Thoracic aorta (tissue), 2 donors: Measurements from ENCODE around the gene PTPRN2. TPM values are rescaled to one million over a fixed set of nuclear protein-coding genes. Genes with fewer than 3 reads are reported as not detected.

ENCODE experiments used
- ATAC-seq: fragments of 150-250 bp; one replicate; pipeline ENCODE4 v1.8.0; 2017; ENCODE audit warnings: low read depth; ENCODE audit not compliant: insufficient number of reproducible peaks, low FRiP score
- DNase-seq: peaks from one replicate; pipeline ENCODE4 v3.0.0-alpha.2; 2020; ENCODE audit warnings: low spot score
- H3K27ac ChIP-seq, 2 donors: fragments of 200-600 bp; sonication (generic); 1 replicate in 1 of 2; 2 replicates in 1 of 2; pipeline ENCODE4 v1.5.1; 2016; ENCODE audit warnings: mild to moderate bottlenecking in 2 of 2, moderate library complexity in 2 of 2
- H3K27me3 ChIP-seq: fragments of 200-600 bp; sonication (generic); replicated peaks from 2 replicates; pipeline ENCODE4 v1.6.0; 2016; ENCODE audit warnings: mild to moderate bottlenecking; ENCODE audit not compliant: insufficient read depth
- H3K36me3 ChIP-seq: fragments of 200-600 bp; sonication (generic); one replicate; pipeline ENCODE4 v1.5.1; 2016
- H3K4me1 ChIP-seq, 2 donors: fragments of 200-600 bp; sonication (generic); 1 replicate in 1 of 2; 2 replicates in 1 of 2; pipeline versions ENCODE4 v1.5.1 to v1.6.0; 2016; ENCODE audit warnings: low read depth in 2 of 2, mild to moderate bottlenecking in 1 of 2; ENCODE audit not compliant: control insufficient read depth in 1 of 2
- H3K4me3 ChIP-seq: fragments of 200-600 bp; sonication (generic); 2 replicates; pipeline ENCODE4 v1.5.1; 2016; ENCODE audit warnings: mild to moderate bottlenecking
- H3K9me3 ChIP-seq: fragments of 200-600 bp; sonication (generic); 2 replicates; pipeline ENCODE4 v1.5.1; 2016
- CTCF ChIP-seq: fragments of 200-600 bp; sonication (generic); IDR thresholded peaks from one replicate; pipeline ENCODE4 v1.5.1; 2019; ENCODE audit warnings: antibody characterized with exemption
- total RNA-seq, 2 donors: library from RNA; depleted of rRNA; stranded (reverse); fragments of >200 nt; gene quantifications; one replicate each; pipeline versions ENCODE4 v1.1.0 to v1.2.3, GENCODE V29; 2016

Gene PTPRN2
- total RNA-seq, 2 donors from 2014 or later, result 2.2 to 3.1 TPM

- Histone ChIP-seq H3K27me3 (no peaks in the 10 kb centered on the region), H3K36me3 (no peaks in the 10 kb centered on the region), H3K27ac (no peak overlapping the region), H3K4me3 (no peak overlapping the region), H3K4me1 (no peaks in the 10 kb centered on the region), H3K9me3 (no peaks in the 10 kb centered on the region)
- DNase-seq (no peak), ATAC-seq (no peak)
- no peak for TF ChIP-seq CTCF
Measured at GRCh38 chr7:158280448-158281144, 307.0 kb downstream of the PTPRN2 start.

GRCh38 chr7:158279539-158280447 lies 307.8 kb downstream of the PTPRN2 start:
- Histone ChIP-seq H3K9me3 (no peaks in the 10 kb centered on the region), H3K4me1 (no peaks in the 10 kb centered on the region), H3K4me3 (no peak overlapping the region), H3K27me3 (no peaks in the 10 kb centered on the region), H3K36me3 (no peaks in the 10 kb centered on the region), H3K27ac (no peak overlapping the region)
- DNase-seq (no peak), ATAC-seq (no peak)
- TF ChIP-seq CTCF, result no peak

GRCh38 chr7:158278745-158279320 lies 308.8 kb downstream of the PTPRN2 start:
- DNase-seq, result no peak
- Histone ChIP-seq H3K4me1 (no peaks in the 10 kb centered on the region), H3K36me3 (no peaks in the 10 kb centered on the region), H3K27ac (no peak overlapping the region), H3K27me3 (no peaks in the 10 kb centered on the region), H3K9me3 (no peaks in the 10 kb centered on the region), H3K4me3 (no peak overlapping the region)
- no peak for ATAC-seq
- no peak for TF ChIP-seq CTCF

GRCh38 chr7:158277219-158278141 lies 310.1 kb downstream of the PTPRN2 start:
- ATAC-seq, result no peak
- no peak for TF ChIP-seq CTCF
- H3K4me1 ChIP-seq, result no peaks in the 10 kb centered on the region
- no peak overlapping the region for H3K4me3 ChIP-seq
- no peak overlapping the region for H3K27ac ChIP-seq
- H3K9me3 ChIP-seq, result no peaks in the 10 kb centered on the region
- H3K27me3 ChIP-seq, result no peaks in the 10 kb centered on the region
- DNase-seq, result no peak
- H3K36me3 ChIP-seq, result no peaks in the 10 kb centered on the region
